ENCODE results near the gene C1orf21.
A peak's percentile ranks its signal among the peaks of the same experiment; 100 is the strongest.

C1orf21 gene

DNA sequence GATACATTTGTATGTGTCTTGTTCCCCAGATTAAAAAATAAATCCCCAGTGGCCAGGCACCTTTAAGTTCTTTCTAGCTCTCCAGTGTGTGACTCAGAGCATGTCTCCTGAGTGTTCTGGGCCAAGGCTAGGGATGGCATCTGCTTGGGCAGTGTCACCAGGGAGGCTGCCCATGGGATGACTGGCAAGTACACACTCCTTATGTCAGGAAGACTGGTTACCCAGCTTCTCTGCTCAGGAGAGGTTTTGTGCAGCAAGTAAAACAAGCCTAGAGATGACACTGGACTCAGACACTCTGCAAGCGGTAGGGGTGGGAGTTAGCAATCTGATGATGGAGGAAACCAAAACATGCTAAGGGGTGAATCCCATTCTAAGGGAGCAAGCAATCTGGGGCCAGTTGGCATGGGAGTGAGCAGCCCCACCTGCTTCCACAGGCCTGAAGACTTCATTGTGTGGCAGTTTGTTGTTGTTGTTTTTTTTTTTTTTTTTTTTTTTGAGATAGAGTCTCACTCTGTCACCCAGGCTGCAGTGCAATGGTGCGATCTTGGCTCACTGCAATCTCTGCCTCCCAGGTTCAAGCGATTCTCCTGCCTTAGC is 230.7 kb downstream of the C1orf21 start:
- H3K79me1 ChIP-seq (replicated peaks; ENCODE audit: low read length, poor library complexity, severe bottlenecking) = peaks cover 2% of the 10 kb centered on the region
- no peak overlapping the region for H2BK15ac ChIP-seq (ENCODE audit: low read depth, poor library complexity, severe bottlenecking)
- H3K4me1 ChIP-seq (ENCODE audit: control insufficient read depth, insufficient read depth, low read depth, low read length) = peaks cover 2% of the 10 kb centered on the region
- no peak overlapping the region for H3K4ac ChIP-seq (ENCODE audit: low read depth in 1 of 2, low read length in 2 of 2)
- no peak for DNase-seq
- no peak overlapping the region for H3K4me2 ChIP-seq (ENCODE audit: low read length, poor library complexity, severe bottlenecking)
- peaks cover 0 to 9% of the 10 kb centered on the region in 2 experiments for H3K36me3 ChIP-seq (ENCODE audit: control insufficient read depth in 1 of 2, insufficient read depth in 2 of 2, low read depth in 1 of 2, low read length in 2 of 2)
- H4K91ac ChIP-seq (ENCODE audit: low read length) = no peak overlapping the region
- no peak overlapping the region for H3K14ac ChIP-seq (ENCODE audit: low read length in 2 of 2)
- H2AFZ ChIP-seq (ENCODE audit: low read depth, low read length) = no peak overlapping the region
- no peak overlapping the region for H2AK5ac ChIP-seq (ENCODE audit: low read length, severe bottlenecking)
- no peak overlapping the region for H3K4me3 ChIP-seq (ENCODE audit: insufficient read depth in 1 of 2, low read depth in 1 of 2, low read length in 2 of 2)
- no peak overlapping the region for H3K23ac ChIP-seq (ENCODE audit: low read length in 2 of 2)
- H3K27me3 ChIP-seq (ENCODE audit: control insufficient read depth in 1 of 2, insufficient read depth in 1 of 2, low read length in 2 of 2) = no peaks in the 10 kb centered on the region
- no peaks in the 10 kb centered on the region for H3K9me3 ChIP-seq (ENCODE audit: control insufficient read depth, low read length)
- no peak overlapping the region for H4K8ac ChIP-seq (ENCODE audit: low read length)
- no peak overlapping the region for H3K27ac ChIP-seq (ENCODE audit: low read length, poor library complexity, severe bottlenecking)
- H3K9ac ChIP-seq (ENCODE audit: low read length) = no peak overlapping the region
- WGBS = 100% methylated on average over 3 of the region's 3 CpGs
- no peak overlapping the region for H3K18ac ChIP-seq (ENCODE audit: low read depth in 1 of 2, low read length in 2 of 2)
- no peak overlapping the region for H2BK5ac ChIP-seq (ENCODE audit: low read depth, low read length, poor library complexity, severe bottlenecking)
- H2BK12ac ChIP-seq (ENCODE audit: low read length in 2 of 2) = no peak overlapping the region
- no peak overlapping the region for H2BK120ac ChIP-seq (ENCODE audit: low read depth, low read length)

DNA sequence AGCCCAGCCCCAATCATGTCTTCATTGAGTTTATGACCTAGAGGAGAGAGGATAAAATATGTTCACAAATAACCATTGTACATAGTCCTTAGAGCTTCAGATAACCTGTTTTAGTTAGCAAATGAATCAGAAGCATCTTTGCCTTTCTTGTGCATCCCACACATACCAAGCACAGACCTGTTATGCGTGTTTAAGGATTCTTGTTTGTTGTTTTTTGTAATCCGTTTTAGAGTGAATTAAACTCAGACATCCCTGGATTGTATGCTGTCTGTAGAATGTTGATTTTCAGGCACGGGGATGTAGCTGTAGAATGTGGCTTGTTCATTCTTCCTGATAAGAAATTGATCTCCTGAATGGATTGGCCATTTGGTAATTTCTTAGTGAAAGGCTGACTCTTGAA is 232.0 kb downstream of the C1orf21 start:
- Histone ChIP-seq H3K9ac (ENCODE audit: low read length) (no peak overlapping the region), H2BK15ac (ENCODE audit: low read depth, poor library complexity, severe bottlenecking) (no peak overlapping the region), H3K23ac (ENCODE audit: low read length in 2 of 2) (no peak overlapping the region), H2BK5ac (ENCODE audit: low read depth, low read length, poor library complexity, severe bottlenecking) (no peak overlapping the region), H3K79me1 (replicated peaks; ENCODE audit: low read length, poor library complexity, severe bottlenecking) (peaks cover 2% of the 10 kb centered on the region), H3K14ac (ENCODE audit: low read length in 2 of 2) (no peak overlapping the region), H3K18ac (ENCODE audit: low read depth in 1 of 2, low read length in 2 of 2) (no peak overlapping the region), H3K27ac (ENCODE audit: low read length, poor library complexity, severe bottlenecking) (no peak overlapping the region), H3K4me3 (ENCODE audit: insufficient read depth in 1 of 2, low read depth in 1 of 2, low read length in 2 of 2) (no peak overlapping the region), H2AFZ (ENCODE audit: low read depth, low read length) (no peak overlapping the region), H2BK120ac (ENCODE audit: low read depth, low read length) (no peak overlapping the region), H2AK5ac (ENCODE audit: low read length, severe bottlenecking) (no peak overlapping the region), H3K27me3 (ENCODE audit: control insufficient read depth in 1 of 2, insufficient read depth in 1 of 2, low read length in 2 of 2) (no peaks in the 10 kb centered on the region), H3K36me3 (ENCODE audit: control insufficient read depth in 1 of 2, insufficient read depth in 2 of 2, low read depth in 1 of 2, low read length in 2 of 2) (peaks cover 0 to 9% of the 10 kb centered on the region in 2 experiments), H3K4me1 (ENCODE audit: control insufficient read depth, insufficient read depth, low read depth, low read length) (peaks cover 4% of the 10 kb centered on the region), H3K4me2 (ENCODE audit: low read length, poor library complexity, severe bottlenecking) (no peak overlapping the region), H4K8ac (ENCODE audit: low read length) (no peak overlapping the region), H4K91ac (ENCODE audit: low read length) (no peak overlapping the region), H2BK12ac (ENCODE audit: low read length in 2 of 2) (no peak overlapping the region), H3K4ac (ENCODE audit: low read depth in 1 of 2, low read length in 2 of 2) (no peak overlapping the region), H3K9me3 (ENCODE audit: control insufficient read depth, low read length) (no peaks in the 10 kb centered on the region)
- DNase-seq = no peak
- WGBS = 97% methylated on average over 3 of the region's 3 CpGs

DNA sequence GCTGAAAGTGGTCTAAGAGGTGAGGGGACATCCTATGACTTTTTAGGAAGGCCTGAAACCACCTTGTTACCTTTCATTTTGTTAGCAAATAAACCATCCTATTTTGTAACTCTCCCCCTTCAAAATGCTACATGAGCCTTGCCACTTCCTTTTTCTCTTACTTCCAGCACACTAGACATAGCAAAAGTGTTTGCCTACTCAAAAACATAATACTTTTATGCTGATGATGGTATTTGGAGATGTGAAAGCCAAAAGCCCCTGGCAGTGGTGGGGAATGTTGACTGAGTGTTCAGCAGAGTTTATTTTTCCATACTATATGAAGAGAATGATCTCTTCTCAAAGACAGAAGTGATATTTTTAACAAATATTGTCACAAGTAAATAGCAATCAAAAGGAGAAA is 233.6 kb downstream of the C1orf21 start:
- no peaks in the 10 kb centered on the region for H3K27me3 ChIP-seq (ENCODE audit: control insufficient read depth in 1 of 2, insufficient read depth in 1 of 2, low read length in 2 of 2)
- no peaks in the 10 kb centered on the region for H3K9me3 ChIP-seq (ENCODE audit: control insufficient read depth, low read length)
- H3K14ac ChIP-seq (ENCODE audit: low read length in 2 of 2) = no peak overlapping the region
- H3K4ac ChIP-seq (ENCODE audit: low read depth in 1 of 2, low read length in 2 of 2) = no peak overlapping the region
- peaks cover 2% of the 10 kb centered on the region for H3K79me1 ChIP-seq (replicated peaks; ENCODE audit: low read length, poor library complexity, severe bottlenecking)
- peak overlapping the region in 1 of 2 experiments; percentile 61 for H2BK12ac ChIP-seq (ENCODE audit: low read length in 2 of 2)
- no peak overlapping the region for H3K4me3 ChIP-seq (ENCODE audit: insufficient read depth in 1 of 2, low read depth in 1 of 2, low read length in 2 of 2)
- H4K8ac ChIP-seq (ENCODE audit: low read length) = no peak overlapping the region
- peak overlapping the region in 1 of 2 experiments; percentile 9 for H3K18ac ChIP-seq (ENCODE audit: low read depth in 1 of 2, low read length in 2 of 2)
- H2AK5ac ChIP-seq (ENCODE audit: low read length, severe bottlenecking) = no peak overlapping the region
- H3K27ac ChIP-seq (ENCODE audit: low read length, poor library complexity, severe bottlenecking) = no peak overlapping the region
- H3K9ac ChIP-seq (ENCODE audit: low read length) = no peak overlapping the region
- H3K23ac ChIP-seq (ENCODE audit: low read length in 2 of 2) = no peak overlapping the region
- H4K91ac ChIP-seq (ENCODE audit: low read length) = no peak overlapping the region
- DNase-seq = no peak
- no peak overlapping the region for H2BK5ac ChIP-seq (ENCODE audit: low read depth, low read length, poor library complexity, severe bottlenecking)
- H2AFZ ChIP-seq (ENCODE audit: low read depth, low read length) = no peak overlapping the region
- peaks cover 0 to 9% of the 10 kb centered on the region in 2 experiments for H3K36me3 ChIP-seq (ENCODE audit: control insufficient read depth in 1 of 2, insufficient read depth in 2 of 2, low read depth in 1 of 2, low read length in 2 of 2)
- H2BK120ac ChIP-seq (ENCODE audit: low read depth, low read length) = no peak overlapping the region
- H3K4me1 ChIP-seq (ENCODE audit: control insufficient read depth, insufficient read depth, low read depth, low read length) = peaks cover 4% of the 10 kb centered on the region
- H3K4me2 ChIP-seq (ENCODE audit: low read length, poor library complexity, severe bottlenecking) = no peak overlapping the region
- no peak overlapping the region for H2BK15ac ChIP-seq (ENCODE audit: low read depth, poor library complexity, severe bottlenecking)

DNA sequence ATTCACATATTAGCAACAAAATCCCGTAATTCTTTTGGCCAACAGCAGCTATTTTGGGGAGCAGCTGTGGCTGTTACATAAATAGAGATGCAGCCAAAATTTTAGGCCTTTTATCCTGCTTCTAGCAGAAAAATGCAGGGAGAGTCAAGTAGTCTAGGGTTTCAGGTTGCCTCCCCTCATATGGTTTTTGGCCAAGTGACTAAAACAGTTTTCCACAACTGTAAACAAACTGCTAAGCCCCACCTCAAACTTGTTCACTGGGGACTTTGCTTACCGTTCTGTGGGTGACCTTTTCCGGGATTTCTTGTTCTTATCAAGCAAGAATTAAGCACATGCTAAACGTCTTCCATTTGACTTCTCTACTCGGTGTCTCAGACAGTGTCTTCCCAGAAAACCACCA is 234.4 kb downstream of the C1orf21 start:
- Histone ChIP-seq H3K27ac (ENCODE audit: low read length, poor library complexity, severe bottlenecking) (no peak overlapping the region), H3K79me1 (replicated peaks; ENCODE audit: low read length, poor library complexity, severe bottlenecking) (peaks cover 2% of the 10 kb centered on the region), H3K4me1 (ENCODE audit: control insufficient read depth, insufficient read depth, low read depth, low read length) (peaks cover 4% of the 10 kb centered on the region), H3K36me3 (ENCODE audit: control insufficient read depth in 1 of 2, insufficient read depth in 2 of 2, low read depth in 1 of 2, low read length in 2 of 2) (peaks cover under 1 to 9% of the 10 kb centered on the region in 2 experiments), H2BK5ac (ENCODE audit: low read depth, low read length, poor library complexity, severe bottlenecking) (no peak overlapping the region), H3K9ac (ENCODE audit: low read length) (peak overlapping the region; percentile 50), H4K8ac (ENCODE audit: low read length) (no peak overlapping the region), H4K91ac (ENCODE audit: low read length) (no peak overlapping the region), H3K4me3 (ENCODE audit: insufficient read depth in 1 of 2, low read depth in 1 of 2, low read length in 2 of 2) (peak overlapping the region in 1 of 2 experiments; percentile 57), H2BK12ac (ENCODE audit: low read length in 2 of 2) (no peak overlapping the region), H3K4me2 (ENCODE audit: low read length, poor library complexity, severe bottlenecking) (no peak overlapping the region), H2AFZ (ENCODE audit: low read depth, low read length) (no peak overlapping the region), H3K23ac (ENCODE audit: low read length in 2 of 2) (no peak overlapping the region), H3K9me3 (ENCODE audit: control insufficient read depth, low read length) (no peaks in the 10 kb centered on the region), H3K18ac (ENCODE audit: low read depth in 1 of 2, low read length in 2 of 2) (no peak overlapping the region), H3K27me3 (ENCODE audit: control insufficient read depth in 1 of 2, insufficient read depth in 1 of 2, low read length in 2 of 2) (no peaks in the 10 kb centered on the region), H2BK15ac (ENCODE audit: low read depth, poor library complexity, severe bottlenecking) (no peak overlapping the region), H3K4ac (ENCODE audit: low read depth in 1 of 2, low read length in 2 of 2) (no peak overlapping the region), H2BK120ac (ENCODE audit: low read depth, low read length) (no peak overlapping the region), H3K14ac (ENCODE audit: low read length in 2 of 2) (no peak overlapping the region), H2AK5ac (ENCODE audit: low read length, severe bottlenecking) (no peak overlapping the region)
- DNase-seq = peak; percentile 46
- 51% methylated on average over 5 of the region's 5 CpGs for WGBS
